HepG2 (cell line): ENCODE measurements around the gene KCTD16.

ENCODE experiments used
- BCL3 ChIP-seq: sonication (generic); formaldehyde crosslinking; IDR thresholded peaks from 2 replicates; pipeline ENCODE4 v1.5.1; 2020; ENCODE audit warnings: mild to moderate bottlenecking, missing genetic modification reagents, moderate library complexity
- GLI4 ChIP-seq: sonication (generic); formaldehyde crosslinking; IDR thresholded peaks from 2 replicates; pipeline ENCODE4 v1.5.1; 2020; ENCODE audit warnings: missing genetic modification reagents, mild to moderate bottlenecking, moderate library complexity, borderline replicate concordance
- JUN ChIP-seq: sonication (generic); formaldehyde crosslinking; IDR thresholded peaks from 2 replicates; pipeline ENCODE4 v1.4.0; 2020; ENCODE audit warnings: mild to moderate bottlenecking, missing genetic modification reagents
- MAFG ChIP-seq: sonication (generic); formaldehyde crosslinking; IDR thresholded peaks from 2 replicates; pipeline ENCODE4 v1.5.1; 2020; ENCODE audit warnings: mild to moderate bottlenecking, missing genetic modification reagents
- POLR2A ChIP-seq, 2 experiments: IDR thresholded peaks; 2 replicates each; pipeline ENCODE4 v1.6.1; 2011; ENCODE audit warnings: low read depth in 2 of 2, low read length in 2 of 2, mild to moderate bottlenecking in 1 of 2, moderate library complexity in 1 of 2; ENCODE audit not compliant: insufficient read depth in 1 of 2
- ZFYVE20 ChIP-seq: sonication (generic); formaldehyde crosslinking; IDR thresholded peaks from 2 replicates; pipeline ENCODE4 v1.8.0; 2023; ENCODE audit warnings: low read depth, mild to moderate bottlenecking, moderate library complexity, missing genetic modification reagents, borderline replicate concordance

GRCh38 chr5:144297081-144297480 lies 126.4 kb downstream of the KCTD16 start:
- no peak for TF ChIP-seq ZFYVE20
- no peak for TF ChIP-seq GLI4 (CRISPR knock-in tag)
- TF ChIP-seq POLR2A (IDR thresholded peaks at IDR 0.05; ENCODE audit: insufficient read depth in 1 of 2, low read depth in 2 of 2, low read length in 2 of 2) = no peak
- no peak for TF ChIP-seq MAFG (CRISPR knock-in tag)
- no peak for TF ChIP-seq BCL3 (CRISPR knock-in tag)
- TF ChIP-seq JUN (CRISPR knock-in tag) = no peak
